Endothelial cell of umbilical vein (primary cell): Measurements from ENCODE around the gene PIK3R6. TPM values are rescaled to one million over a fixed set of nuclear protein-coding genes. Genes with fewer than 3 reads are reported as not detected.

ENCODE experiments used
- BruUV-seq: library from RNA; stranded (reverse); fragments of 400-500 nt; replicated peaks from 2 replicates; lab custom pipeline; 2021; lab: Mats Ljungman, UMichigan
- CTCF ChIA-PET: fragments of 300-600, 350-600 bp; sonication (Branson Sonifier 250); formaldehyde crosslinking; loops from one replicate; lab custom pipeline; 2021; ENCODE audit warnings: antibody characterized with exemption, inconsistent platforms; lab: Charles Lee
- POLR2A ChIA-PET: fragments of 300-600, 350-600 bp; sonication (Branson Sonifier 250); formaldehyde crosslinking; loops from one replicate; lab custom pipeline; 2021; ENCODE audit warnings: antibody characterized with exemption, inconsistent platforms; lab: Charles Lee
- DNase-seq: peaks from one replicate; pipeline ENCODE4 v3.0.0-alpha.2; 2011; ENCODE audit warnings: low read depth, low spot score
- FAIRE-seq: peaks from 2 replicates; lab custom pipeline; 2011; peaks lifted over from hg19 to GRCh38; lab: Jason Lieb, UNC
- H2AFZ ChIP-seq: 2 replicates; pipeline ENCODE4 v1.6.0; 2012; ENCODE audit warnings: low read depth, low read length, control low read depth, inconsistent platforms
- H3K27ac ChIP-seq: 2 replicates; pipeline ENCODE4 v1.5.1; 2011; ENCODE audit warnings: low read depth, mild to moderate bottlenecking, control low read depth, low read length, moderate library complexity; ENCODE audit not compliant: insufficient read depth
- H3K27me3 ChIP-seq, 2 experiments: 2 replicates each; pipeline versions ENCODE4 v1.6.0 to v1.6.1; 2011; ENCODE audit warnings: low read length in 2 of 2, mixed read lengths in 1 of 2; ENCODE audit not compliant: control insufficient read depth in 2 of 2, insufficient read depth in 2 of 2
- H3K36me3 ChIP-seq, 2 experiments: 2 replicates in 1 of 2; 3 replicates in 1 of 2; pipeline ENCODE4 v1.5.1; 2011; ENCODE audit warnings: low read length in 2 of 2, mild to moderate bottlenecking in 1 of 2, moderate library complexity in 1 of 2; ENCODE audit not compliant: control insufficient read depth in 2 of 2, insufficient read depth in 2 of 2; ENCODE audit errors: extremely low read depth in 1 of 2
- H3K4me1 ChIP-seq: 3 replicates; pipeline ENCODE4 v1.5.1; 2011; ENCODE audit warnings: mild to moderate bottlenecking, low read length; ENCODE audit not compliant: control insufficient read depth, insufficient read depth; ENCODE audit errors: extremely low read depth
- H3K4me2 ChIP-seq: 2 replicates; pipeline ENCODE4 v1.6.1; 2011; ENCODE audit warnings: low read length, control low read depth, mixed read lengths; ENCODE audit not compliant: insufficient read depth
- H3K4me3 ChIP-seq, 3 experiments: fragments of 200-600 bp in 1 of 3; sonication (generic), shearing (Covaris generic) in 1 of 3; replicated peaks in 1 of 3; 2 replicates each; pipeline ENCODE4 v1.5.1; 2011 to 2016; ENCODE audit warnings: control low read depth in 3 of 3, low read length in 3 of 3, mild to moderate bottlenecking in 2 of 3, inconsistent platforms in 1 of 3, low read depth in 1 of 3, moderate library complexity in 1 of 3; ENCODE audit not compliant: insufficient read depth in 1 of 3
- H3K79me2 ChIP-seq: 2 replicates; pipeline ENCODE4 v1.6.0; 2012; ENCODE audit warnings: low read length, inconsistent platforms; ENCODE audit not compliant: control insufficient read depth, insufficient read depth
- H3K9ac ChIP-seq: replicated peaks from 2 replicates; pipeline ENCODE3; 2011; ENCODE audit warnings: low read length, control low read depth; ENCODE audit not compliant: insufficient read depth; ENCODE audit errors: extremely low read depth
- H3K9me1 ChIP-seq: replicated peaks from 3 replicates; pipeline ENCODE4 v1.6.0; 2011; ENCODE audit warnings: mild to moderate bottlenecking, low read length; ENCODE audit not compliant: control insufficient read depth, insufficient read depth; ENCODE audit errors: extremely low read depth
- H3K9me3 ChIP-seq: replicated peaks from 2 replicates; pipeline ENCODE4 v1.5.1; 2012; ENCODE audit warnings: low read length, inconsistent platforms; ENCODE audit not compliant: control insufficient read depth, insufficient read depth
- H4K20me1 ChIP-seq: replicated peaks from 2 replicates; pipeline ENCODE3; 2011; ENCODE audit warnings: mild to moderate bottlenecking, low read length; ENCODE audit not compliant: control insufficient read depth, insufficient read depth; ENCODE audit errors: extremely low read depth
- EZH2 ChIP-seq: IDR thresholded peaks from 2 replicates; pipeline ENCODE4 v1.6.1; 2012; ENCODE audit warnings: borderline replicate concordance, low read depth, mild to moderate bottlenecking, moderate library complexity, low read length, inconsistent platforms; ENCODE audit not compliant: severe bottlenecking
- FOS ChIP-seq: IDR thresholded peaks from 2 replicates; pipeline ENCODE4 v1.6.1; 2011; ENCODE audit warnings: mild to moderate bottlenecking, low read length, moderate library complexity, borderline replicate concordance; ENCODE audit not compliant: insufficient read depth
- GATA2 ChIP-seq: IDR thresholded peaks from 2 replicates; pipeline ENCODE4 v1.7.0; 2011; ENCODE audit warnings: low read depth, mild to moderate bottlenecking, moderate library complexity, mixed read lengths, low read length; ENCODE audit not compliant: insufficient read length, insufficient read depth
- JUN ChIP-seq: IDR thresholded peaks from 2 replicates; pipeline ENCODE4 v1.6.1; 2011; ENCODE audit warnings: borderline replicate concordance, low read depth; ENCODE audit not compliant: insufficient read length, insufficient read depth
- MYC ChIP-seq: IDR thresholded peaks from one replicate; pipeline ENCODE4 v1.6.1; 2011; ENCODE audit warnings: mild to moderate bottlenecking, low read depth, low read length
- POLR2A ChIP-seq: IDR thresholded peaks from 2 replicates; pipeline ENCODE4 v1.6.1; 2012; ENCODE audit warnings: low read depth, mild to moderate bottlenecking, control low read depth, low read length
- POLR2AphosphoS5 ChIP-seq: IDR thresholded peaks from 2 replicates; pipeline ENCODE4 v1.6.1; 2012; ENCODE audit warnings: low read depth, mild to moderate bottlenecking, control low read depth, low read length, moderate library complexity; ENCODE audit not compliant: insufficient read depth
- dilution Hi-C: fragments of 300-500 bp; cut with MboI; formaldehyde crosslinking; loops from one replicate; pipeline ENCODE4 v1.15.0; 2019; ENCODE audit warnings: low sequenced_read_pairs; ENCODE audit not compliant: extremely low pct_ligation_motif_present
- intact Hi-C: fragments of 100-400 bp; cut with micrococcal nuclease; formaldehyde crosslinking; loops from one replicate; pipeline ENCODE4 v1.10.0; 2022
- polyA plus RNA-seq, 4 experiments: library from polyadenylated mRNA; depleted of rRNA in 3 of 4; stranded (reverse) in 3 of 4; unstranded in 1 of 4; fragments of >200 nt; gene quantifications; 2 replicates each; pipeline versions ENCODE4 v1.2.1 to v1.2.3, GENCODE V29; 2011 to 2012; ENCODE audit warnings: missing spikeins in 1 of 4
- total RNA-seq: library from RNA; stranded (reverse); gene quantifications from 2 replicates; pipeline ENCODE4 v1.2.3, GENCODE V29; 2021
- TF ChIP-seq, protein P1 (sequence below), 2 donors: IDR thresholded peaks; 1 replicate in 1 of 2; 2 replicates in 1 of 2; pipeline ENCODE4 v1.5.1; 2011; ENCODE audit warnings: low read length in 2 of 2, mild to moderate bottlenecking in 2 of 2, moderate library complexity in 2 of 2, control low read depth in 1 of 2, inconsistent platforms in 1 of 2, low read depth in 1 of 2; ENCODE audit not compliant: insufficient read depth in 1 of 2; ENCODE audit errors: extremely low read depth in 1 of 2
- TF ChIP-seq, protein P2 (sequence below): IDR thresholded peaks from 2 replicates; pipeline ENCODE4 v1.6.1; 2011; ENCODE audit not compliant: insufficient read depth, insufficient read length

PIK3R6 gene
- total and polyA plus RNA-seq, 2 donors (not counting 3 experiments of a cell fraction or from before 2014, with no cell fraction given), result not detected

DNA sequence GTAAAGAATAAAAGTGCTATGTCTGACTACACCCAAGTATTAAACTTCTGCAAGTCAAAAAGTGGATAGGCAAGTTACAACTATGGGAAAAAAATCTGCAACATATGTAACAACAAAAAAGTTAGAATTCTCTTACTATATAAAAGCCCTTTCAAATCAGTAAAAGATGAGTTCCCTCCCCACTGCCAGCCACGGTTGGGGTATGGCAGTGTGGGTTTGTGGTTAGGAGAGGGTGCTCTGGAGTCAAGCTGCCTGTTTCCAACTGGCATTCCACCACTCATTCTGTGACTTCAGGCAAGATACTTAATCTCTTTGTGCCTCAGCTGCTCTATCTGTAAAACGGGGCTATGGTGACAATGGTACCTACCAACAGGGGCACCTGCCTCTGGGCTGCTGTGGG is 41.7 kb downstream of the PIK3R6 start:
- no peaks in the 10 kb centered on the region for H3K79me2 ChIP-seq
- CTCF ChIA-PET, result no interaction called here
- no peak overlapping the region for H2AFZ ChIP-seq
- H3K4me1 ChIP-seq, result no peaks in the 10 kb centered on the region
- FAIRE-seq (no peak), DNase-seq (no peak)
- BruUV-seq, result no TSS peak
- POLR2A ChIA-PET, result no interaction called here
- no peak for TF ChIP-seq POLR2AphosphoS5
- TF ChIP-seq, protein P1, sequence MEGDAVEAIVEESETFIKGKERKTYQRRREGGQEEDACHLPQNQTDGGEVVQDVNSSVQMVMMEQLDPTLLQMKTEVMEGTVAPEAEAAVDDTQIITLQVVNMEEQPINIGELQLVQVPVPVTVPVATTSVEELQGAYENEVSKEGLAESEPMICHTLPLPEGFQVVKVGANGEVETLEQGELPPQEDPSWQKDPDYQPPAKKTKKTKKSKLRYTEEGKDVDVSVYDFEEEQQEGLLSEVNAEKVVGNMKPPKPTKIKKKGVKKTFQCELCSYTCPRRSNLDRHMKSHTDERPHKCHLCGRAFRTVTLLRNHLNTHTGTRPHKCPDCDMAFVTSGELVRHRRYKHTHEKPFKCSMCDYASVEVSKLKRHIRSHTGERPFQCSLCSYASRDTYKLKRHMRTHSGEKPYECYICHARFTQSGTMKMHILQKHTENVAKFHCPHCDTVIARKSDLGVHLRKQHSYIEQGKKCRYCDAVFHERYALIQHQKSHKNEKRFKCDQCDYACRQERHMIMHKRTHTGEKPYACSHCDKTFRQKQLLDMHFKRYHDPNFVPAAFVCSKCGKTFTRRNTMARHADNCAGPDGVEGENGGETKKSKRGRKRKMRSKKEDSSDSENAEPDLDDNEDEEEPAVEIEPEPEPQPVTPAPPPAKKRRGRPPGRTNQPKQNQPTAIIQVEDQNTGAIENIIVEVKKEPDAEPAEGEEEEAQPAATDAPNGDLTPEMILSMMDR (IDR thresholded peaks at IDR 0.05; ENCODE audit: extremely low read depth in 1 of 2, insufficient read depth in 1 of 2, low read depth in 1 of 2, low read length in 2 of 2), result no peak
- no peak for TF ChIP-seq FOS
- TF ChIP-seq, protein P2, sequence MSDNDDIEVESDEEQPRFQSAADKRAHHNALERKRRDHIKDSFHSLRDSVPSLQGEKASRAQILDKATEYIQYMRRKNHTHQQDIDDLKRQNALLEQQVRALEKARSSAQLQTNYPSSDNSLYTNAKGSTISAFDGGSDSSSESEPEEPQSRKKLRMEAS, result no peak
- TF ChIP-seq JUN, result no peak
- TF ChIP-seq EZH2, result no peak
- no peak for TF ChIP-seq POLR2A
- TF ChIP-seq GATA2, result no peak
- no peak for TF ChIP-seq MYC
- H3K27ac ChIP-seq, result no peak overlapping the region
- intact Hi-C loops (no loop called here), dilution Hi-C loops (no loop called here)
- no peak overlapping the region for H3K4me3 ChIP-seq
- H4K20me1 ChIP-seq, result no peaks in the 10 kb centered on the region
- no peak overlapping the region for H3K9ac ChIP-seq
- H3K9me3 ChIP-seq, result no peaks in the 10 kb centered on the region
- no peaks in the 10 kb centered on the region for H3K9me1 ChIP-seq
- no peaks in the 10 kb centered on the region for H3K27me3 ChIP-seq
- no peaks in the 10 kb centered on the region for H3K36me3 ChIP-seq
- H3K4me2 ChIP-seq, result no peak overlapping the region
